ENCODE measurements around the gene MCTP1. TPM values are rescaled to one million over a fixed set of nuclear protein-coding genes. Genes with fewer than 3 reads are reported as not detected.

MCTP1 gene
- polyA plus RNA-seq, 3 donors = 34.4 to 72.9 (median 55.5) TPM

- H3K4me1 ChIP-seq (ENCODE audit: control insufficient read depth in 1 of 2, insufficient read depth in 2 of 2, low read length in 2 of 2) = no peaks in the 10 kb centered on the region
- H3K36me3 ChIP-seq (replicated peaks in 1 of 2; ENCODE audit: control insufficient read depth in 1 of 2, insufficient read depth in 2 of 2, low read length in 2 of 2) = peaks cover 4 to 13% of the 10 kb centered on the region in 2 donors
- Mint-ChIP-seq H3K9me3 (no peaks in the 10 kb centered on the region), H3K36me3 (peaks cover 24 to 38% of the 10 kb centered on the region in 2 donors), H3K27me3 (ENCODE audit: low read depth in 3 of 3) (peaks cover 0 to 2% (median 0%) of the 10 kb centered on the region in 3 donors), H3K4me1 (peaks cover 2% of the 10 kb centered on the region), H3K27ac (no peak overlapping the region), H3K4me3 (no peak overlapping the region)
- no peak overlapping the region for H3K4me3 ChIP-seq (replicated peaks in 1 of 3; ENCODE audit: low read depth in 2 of 3, low read length in 3 of 3)
- H3K79me2 ChIP-seq (ENCODE audit: insufficient read depth, low read length) = no peaks in the 10 kb centered on the region
- no peak overlapping the region for H3K27ac ChIP-seq (ENCODE audit: low read depth in 1 of 2, low read length in 2 of 2)
- no peaks in the 10 kb centered on the region for H3K9me3 ChIP-seq (replicated peaks in 1 of 2; ENCODE audit: control insufficient read depth in 1 of 2, insufficient read depth in 1 of 2, low read length in 2 of 2)
- TF ChIP-seq, protein P1, sequence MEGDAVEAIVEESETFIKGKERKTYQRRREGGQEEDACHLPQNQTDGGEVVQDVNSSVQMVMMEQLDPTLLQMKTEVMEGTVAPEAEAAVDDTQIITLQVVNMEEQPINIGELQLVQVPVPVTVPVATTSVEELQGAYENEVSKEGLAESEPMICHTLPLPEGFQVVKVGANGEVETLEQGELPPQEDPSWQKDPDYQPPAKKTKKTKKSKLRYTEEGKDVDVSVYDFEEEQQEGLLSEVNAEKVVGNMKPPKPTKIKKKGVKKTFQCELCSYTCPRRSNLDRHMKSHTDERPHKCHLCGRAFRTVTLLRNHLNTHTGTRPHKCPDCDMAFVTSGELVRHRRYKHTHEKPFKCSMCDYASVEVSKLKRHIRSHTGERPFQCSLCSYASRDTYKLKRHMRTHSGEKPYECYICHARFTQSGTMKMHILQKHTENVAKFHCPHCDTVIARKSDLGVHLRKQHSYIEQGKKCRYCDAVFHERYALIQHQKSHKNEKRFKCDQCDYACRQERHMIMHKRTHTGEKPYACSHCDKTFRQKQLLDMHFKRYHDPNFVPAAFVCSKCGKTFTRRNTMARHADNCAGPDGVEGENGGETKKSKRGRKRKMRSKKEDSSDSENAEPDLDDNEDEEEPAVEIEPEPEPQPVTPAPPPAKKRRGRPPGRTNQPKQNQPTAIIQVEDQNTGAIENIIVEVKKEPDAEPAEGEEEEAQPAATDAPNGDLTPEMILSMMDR (IDR thresholded peaks at IDR 0.05) = no peak
- no peak overlapping the region for H3K4me2 ChIP-seq (replicated peaks; ENCODE audit: extremely low read depth, low read length, poor library complexity, severe bottlenecking)
- no peaks in the 10 kb centered on the region for H3K27me3 ChIP-seq (ENCODE audit: control insufficient read depth in 2 of 2, insufficient read depth in 2 of 2, low read length in 2 of 2)
- no peak overlapping the region for H3K9ac ChIP-seq (ENCODE audit: insufficient read depth, low read length, poor library complexity, severe bottlenecking)
- no peaks in the 10 kb centered on the region for H4K20me1 ChIP-seq (ENCODE audit: insufficient read depth, low read length)
- no peak for DNase-seq
- intact Hi-C loops (cut with micrococcal nuclease) = no loop called here
- WGBS (ENCODE audit: insufficient coverage) = no CpG with 5 or more reads among the region's 1 CpG
- H2AFZ ChIP-seq (ENCODE audit: insufficient read depth, low read depth, low read length, poor library complexity, severe bottlenecking) = no peak overlapping the region
Measured at GRCh38 chr5:94670726-94671125, 614.2 kb downstream of the MCTP1 start.

- H3K27ac Mint-ChIP-seq = peak overlapping the region in 1 of 7 donors; percentile 16
- H3K27ac ChIP-seq (ENCODE audit: low read depth in 1 of 2, low read length in 2 of 2) = no peak overlapping the region
- no peaks in the 10 kb centered on the region for H3K27me3 ChIP-seq (ENCODE audit: control insufficient read depth in 2 of 2, insufficient read depth in 2 of 2, low read length in 2 of 2)
- no peaks in the 10 kb centered on the region for H3K9me3 ChIP-seq (replicated peaks in 1 of 2; ENCODE audit: control insufficient read depth in 1 of 2, insufficient read depth in 1 of 2, low read length in 2 of 2)
- H3K9ac ChIP-seq (ENCODE audit: insufficient read depth, low read length, poor library complexity, severe bottlenecking) = no peak overlapping the region
- no peaks in the 10 kb centered on the region for H4K20me1 ChIP-seq (ENCODE audit: insufficient read depth, low read length)
- no peak for DNase-seq
- no peaks in the 10 kb centered on the region for H3K9me3 Mint-ChIP-seq
- peaks cover 0 to 2% (median 0%) of the 10 kb centered on the region in 3 donors for H3K27me3 Mint-ChIP-seq (ENCODE audit: low read depth in 3 of 3)
- H3K4me1 ChIP-seq (ENCODE audit: control insufficient read depth in 1 of 2, insufficient read depth in 2 of 2, low read length in 2 of 2) = no peaks in the 10 kb centered on the region
- peaks cover 1% of the 10 kb centered on the region for H3K4me1 Mint-ChIP-seq
- TF ChIP-seq, protein P1 (IDR thresholded peaks at IDR 0.05) = no peak
- H2AFZ ChIP-seq (ENCODE audit: insufficient read depth, low read depth, low read length, poor library complexity, severe bottlenecking) = no peak overlapping the region
- no peak overlapping the region for H3K4me3 ChIP-seq (replicated peaks in 1 of 3; ENCODE audit: low read depth in 2 of 3, low read length in 3 of 3)
- intact Hi-C loops (cut with micrococcal nuclease) = no loop called here
- WGBS (ENCODE audit: insufficient coverage) = 61% methylated on average over 2 of the region's 3 CpGs
- H3K36me3 ChIP-seq (replicated peaks in 1 of 2; ENCODE audit: control insufficient read depth in 1 of 2, insufficient read depth in 2 of 2, low read length in 2 of 2) = peaks cover 14 to 35% of the 10 kb centered on the region in 2 donors
- peaks cover 18 to 41% of the 10 kb centered on the region in 2 donors for H3K36me3 Mint-ChIP-seq
- no peak overlapping the region for H3K4me3 Mint-ChIP-seq
- H3K79me2 ChIP-seq (ENCODE audit: insufficient read depth, low read length) = no peaks in the 10 kb centered on the region
- H3K4me2 ChIP-seq (replicated peaks; ENCODE audit: extremely low read depth, low read length, poor library complexity, severe bottlenecking) = no peak overlapping the region
Measured at GRCh38 chr5:94667937-94668336, 617.0 kb downstream of the MCTP1 start.
